Progenitor cell of endocrine pancreas (in vitro differentiated cells): ENCODE measurements around the gene ZNF606. TPM values are rescaled to one million over a fixed set of nuclear protein-coding genes. Genes with fewer than 3 reads are reported as not detected.

Experiments
- DNase-seq: peaks from one replicate; pipeline ENCODE4 v3.0.0; 2021; ENCODE audit warnings: low spot score; ENCODE audit not compliant: unreplicated experiment
- H3K27ac Mint-ChIP-seq: 2 replicates; pipeline ENCODE4 v1.8.0; 2021; ENCODE audit warnings: mild to moderate bottlenecking, moderate library complexity, mixed read lengths
- H3K27me3 Mint-ChIP-seq: 2 replicates; pipeline ENCODE4 v1.8.0; 2021; ENCODE audit warnings: mixed read lengths
- H3K36me3 Mint-ChIP-seq: 2 replicates; pipeline ENCODE4 v1.8.0; 2022; ENCODE audit warnings: mixed read lengths; ENCODE audit not compliant: insufficient read depth
- H3K4me1 Mint-ChIP-seq: 2 replicates; pipeline ENCODE4 v1.8.0; 2021; ENCODE audit warnings: low read depth, mixed read lengths
- H3K4me3 Mint-ChIP-seq: 2 replicates; pipeline ENCODE4 v1.8.0; 2021; ENCODE audit warnings: low read depth, mild to moderate bottlenecking, moderate library complexity, mixed read lengths
- H3K9me3 Mint-ChIP-seq: 2 replicates; pipeline ENCODE4 v1.8.0; 2021; ENCODE audit warnings: low read depth, mixed read lengths
- CTCF ChIP-seq: fragments of 200-600 bp; sonication (generic); IDR thresholded peaks from one replicate; pipeline ENCODE4 v1.5.0; 2021; ENCODE audit warnings: antibody characterized with exemption, mild to moderate bottlenecking; ENCODE audit not compliant: unreplicated experiment
- total RNA-seq: library from RNA; stranded (reverse); gene quantifications from 2 replicates; pipeline ENCODE4 v1.2.1, GENCODE V29; 2021

ZNF606 gene
- total RNA-seq, 1 donor from 2014 or later: 49.0 TPM

- H3K4me1 Mint-ChIP-seq: no peaks in the 10 kb centered on the region
- H3K36me3 Mint-ChIP-seq: peaks cover under 1% of the 10 kb centered on the region
- no peak for DNase-seq
- TF ChIP-seq CTCF: no peak
- no peak overlapping the region for H3K27ac Mint-ChIP-seq
- peaks cover 26% of the 10 kb centered on the region for H3K9me3 Mint-ChIP-seq
- H3K4me3 Mint-ChIP-seq: no peak overlapping the region
- H3K27me3 Mint-ChIP-seq: no peaks in the 10 kb centered on the region
Observed at GRCh38 chr19:58022283-58022660, 19.7 kb upstream of the ZNF606 start.

GRCh38 chr19:58021541-58022282 lies 19.1 kb upstream of the ZNF606 start:
- Mint-ChIP-seq H3K4me3 (no peak overlapping the region), H3K36me3 (peaks cover 2% of the 10 kb centered on the region), H3K27me3 (no peaks in the 10 kb centered on the region), H3K27ac (no peak overlapping the region), H3K9me3 (peaks cover 30% of the 10 kb centered on the region), H3K4me1 (no peaks in the 10 kb centered on the region)
- DNase-seq: no peak
- TF ChIP-seq CTCF: peak; percentile 47

- no peak overlapping the region for H3K27ac Mint-ChIP-seq
- H3K36me3 Mint-ChIP-seq: peaks cover 9% of the 10 kb centered on the region
- H3K4me3 Mint-ChIP-seq: no peak overlapping the region
- TF ChIP-seq CTCF: no peak
- DNase-seq: no peak
- H3K27me3 Mint-ChIP-seq: no peaks in the 10 kb centered on the region
- peaks cover 27% of the 10 kb centered on the region for H3K9me3 Mint-ChIP-seq
- peaks cover 1% of the 10 kb centered on the region for H3K4me1 Mint-ChIP-seq
Observed at GRCh38 chr19:58020129-58020528, 17.5 kb upstream of the ZNF606 start.

GRCh38 chr19:58014141-58014540 lies 11.5 kb upstream of the ZNF606 start:
- peak overlapping the region; percentile 24 for H3K27ac Mint-ChIP-seq
- DNase-seq: no peak
- peaks cover 35% of the 10 kb centered on the region for H3K9me3 Mint-ChIP-seq
- H3K4me1 Mint-ChIP-seq: peaks cover 3% of the 10 kb centered on the region
- peaks cover 47% of the 10 kb centered on the region for H3K36me3 Mint-ChIP-seq
- no peak overlapping the region for H3K4me3 Mint-ChIP-seq
- H3K27me3 Mint-ChIP-seq: no peaks in the 10 kb centered on the region
- no peak for TF ChIP-seq CTCF

- TF ChIP-seq CTCF: no peak
- Mint-ChIP-seq H3K9me3 (peaks cover 54% of the 10 kb centered on the region), H3K4me1 (peaks cover 2% of the 10 kb centered on the region), H3K27ac (peak overlapping the region; percentile 64), H3K4me3 (no peak overlapping the region), H3K36me3 (peaks cover 68% of the 10 kb centered on the region), H3K27me3 (no peaks in the 10 kb centered on the region)
- no peak for DNase-seq
Observed at GRCh38 chr19:58010507-58010906, 7.9 kb upstream of the ZNF606 start.
